Measurements from ENCODE around the gene ANO4.

GRCh38 chr12:100967189-100967588 lies 172.6 kb downstream of the ANO4 start:
- TF ChIP-seq BACH2 (CRISPR knock-in tag; IDR thresholded peaks at IDR 0.05; ENCODE audit: borderline replicate concordance) (no peak), SNAI2 (CRISPR knock-in tag; IDR thresholded peaks at IDR 0.05) (no peak), ESRRG (CRISPR knock-in tag; IDR thresholded peaks at IDR 0.05) (no peak), OSR1 (CRISPR knock-in tag; IDR thresholded peaks at IDR 0.05) (no peak), POU6F1 (CRISPR knock-in tag; IDR thresholded peaks at IDR 0.05; ENCODE audit: borderline replicate concordance, low read depth) (no peak), CREB5 (CRISPR knock-in tag; IDR thresholded peaks at IDR 0.05; ENCODE audit: low read depth) (no peak), ZNF8 (CRISPR knock-in tag; IDR thresholded peaks at IDR 0.05) (no peak), GLIS3 (CRISPR knock-in tag; IDR thresholded peaks at IDR 0.05) (no peak), RARB (CRISPR knock-in tag; IDR thresholded peaks at IDR 0.05) (no peak), PATZ1 (CRISPR knock-in tag; IDR thresholded peaks at IDR 0.05; ENCODE audit: borderline replicate concordance) (no peak), ISL1 (CRISPR knock-in tag; IDR thresholded peaks at IDR 0.05) (no peak), ZNF70 (CRISPR knock-in tag; IDR thresholded peaks at IDR 0.05) (no peak)
